ENCODE results near the gene CFAP52. TPM values are rescaled to one million over a fixed set of nuclear protein-coding genes. Genes with fewer than 3 reads are reported as not detected.

CFAP52 gene
- total and polyA plus RNA-seq, 2 of the 8 experiments (the other 6 are each of a cell fraction or from before 2014, with no cell fraction given), result 0.11 TPM; not detected in 1

DNA sequence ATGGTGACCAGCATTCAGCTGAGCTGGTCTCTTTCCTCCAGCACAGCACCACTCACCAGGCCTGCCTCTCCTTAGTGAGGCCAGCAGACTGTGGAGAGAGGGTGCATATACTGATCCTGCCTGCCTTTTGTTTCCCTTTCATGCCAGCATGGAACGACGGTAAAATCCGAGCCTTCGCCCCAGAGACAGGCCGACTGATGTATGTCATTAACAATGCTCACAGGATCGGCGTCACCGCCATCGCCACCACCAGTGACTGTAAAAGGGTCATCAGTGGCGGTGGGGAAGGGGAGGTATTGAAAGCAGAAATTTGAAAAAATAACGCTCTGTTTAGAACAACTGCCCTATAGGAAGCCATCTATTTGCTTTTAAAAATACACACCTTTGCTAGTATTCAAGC lies 56.3 kb downstream of the CFAP52 start:
- Histone ChIP-seq H3K18ac (ENCODE audit: extremely low read depth, low read length) (no peak overlapping the region; the same call in 1 of the 2 replicates), H3K27me3 (replicated peaks in 1 of 4; ENCODE audit: control insufficient read depth in 3 of 4, extremely low read depth in 1 of 4, insufficient read depth in 3 of 4, low read length in 3 of 4) (no peaks in the 10 kb centered on the region; a peak in 1 of 7 replicates), H4K5ac (ENCODE audit: insufficient read length, low read depth, low read length) (no peak overlapping the region), H2BK120ac (replicated peaks; ENCODE audit: low read depth, low read length) (no peak overlapping the region), H3K9me3 (ENCODE audit: insufficient read depth in 2 of 2, low read depth in 1 of 2, low read length in 1 of 2) (no peaks in the 10 kb centered on the region), H3K79me1 (ENCODE audit: low read depth, low read length) (no peaks in the 10 kb centered on the region), H3K4me2 (ENCODE audit: insufficient read depth in 1 of 2, low read depth in 2 of 2, low read length in 2 of 2) (no peak overlapping the region), H4K91ac (replicated peaks; ENCODE audit: insufficient read length, low read length) (no peak overlapping the region), H3K4ac (replicated peaks; ENCODE audit: insufficient read length, low read depth, low read length) (no peak overlapping the region), H2BK5ac (ENCODE audit: low read depth, low read length) (no peak overlapping the region), H3K9ac (replicated peaks in 1 of 4; ENCODE audit: extremely low read depth in 1 of 4, low read depth in 3 of 4, low read length in 3 of 4) (no peak overlapping the region), H3K27ac (ENCODE audit: low read depth, low read length) (no peak overlapping the region), H2BK20ac (ENCODE audit: low read length) (no peak overlapping the region), H3K56ac (replicated peaks; ENCODE audit: insufficient read length, low read depth, low read length) (no peak overlapping the region), H3K79me2 (ENCODE audit: control insufficient read depth in 1 of 2, insufficient read depth in 2 of 2, low read length in 2 of 2) (no peaks in the 10 kb centered on the region), H3K4me1 (replicated peaks in 1 of 4; ENCODE audit: control insufficient read depth in 3 of 4, insufficient read depth in 4 of 4, low read length in 3 of 4) (peaks cover 0 to 3% (median under 1%) of the 10 kb centered on the region in 4 experiments; a peak in 2 of 7 replicates), H3K23me2 (ENCODE audit: low read depth, low read length) (peaks cover 3% of the 10 kb centered on the region; the same call in 1 of the 2 replicates), H2AFZ (ENCODE audit: low read length) (0 out of 2 replicates have a peak overlapping the region, but pooled peaks have one; percentile 29), H2AK5ac (ENCODE audit: low read depth, low read length) (no peak overlapping the region), H3K14ac (ENCODE audit: insufficient read length) (no peak overlapping the region), H2BK15ac (ENCODE audit: low read length) (no peak overlapping the region), H3K36me3 (ENCODE audit: control insufficient read depth in 2 of 4, insufficient read depth in 4 of 4, low read length in 3 of 4) (no peaks in the 10 kb centered on the region), H2BK12ac (ENCODE audit: low read depth, low read length) (no peak overlapping the region), H3K23ac (ENCODE audit: insufficient read length) (no peak overlapping the region), H3K4me3 (ENCODE audit: extremely low read depth in 1 of 4, insufficient read depth in 2 of 4, low read depth in 3 of 4, low read length in 4 of 4) (no peak overlapping the region), H4K20me1 (replicated peaks in 1 of 2; ENCODE audit: control insufficient read depth in 1 of 2, insufficient read depth in 2 of 2, low read length in 2 of 2) (no peaks in the 10 kb centered on the region), H4K8ac (ENCODE audit: extremely low read depth, insufficient read depth, low read length) (no peak overlapping the region; the same call in 1 of the 2 replicates)
- 90% methylated on average over 11 of the region's 11 CpGs; no CpG with 5 or more reads in 1 of the 2 experiments for WGBS, 2 experiments (ENCODE audit: extremely low coverage in 1 of 2, insufficient coverage in 1 of 2, insufficient read length in 1 of 2, insufficient replicate concordance in 2 of 2, low coverage in 1 of 2, low lambda C conversion rate in 2 of 2, missing lambda C conversion rate in 1 of 2)
- no peak for FAIRE-seq
- DNase-seq (ENCODE audit: low read depth in 1 of 2, low spot score in 2 of 2), result no peak
- ChIA-PET POLR2A (ENCODE audit: partially characterized antibody) (no interaction called here), CTCF (ENCODE audit: partially characterized antibody) (interaction anchor here (0.6 kb wide), 1 partner anchor 380 kb away, joined by 3 read pairs; no protein-coding TSS in a partner anchor)
- TF ChIP-seq CREB1 (IDR thresholded peaks at IDR 0.05), result no peak
- no peak for TF ChIP-seq CTBP2 (IDR thresholded peaks at IDR 0.05; ENCODE audit: borderline replicate concordance, insufficient read depth, insufficient read length, low read length)
- TF ChIP-seq RBBP5 (IDR thresholded peaks at IDR 0.05; ENCODE audit: borderline replicate concordance, low read depth, low read length), result no peak

Measured in H1 (cell line).